HL-60 (cell line): ENCODE results near the gene SOCS4.
A peak's percentile ranks its signal among the peaks of the same experiment; 100 is the strongest.

Experiments
- DNase-seq, 2 experiments: peaks; one replicate each; pipeline ENCODE4 v3.0.0-alpha.2; 2010 to 2020; ENCODE audit warnings: low read depth in 1 of 2, low spot score in 1 of 2
- H3K27ac ChIP-seq: fragments of 250-450 bp; sonication (Bioruptor Pico); replicated peaks from 2 replicates; pipeline ENCODE4 v1.5.1; 2020; ENCODE audit warnings: mild to moderate bottlenecking, moderate library complexity
- H3K27me3 ChIP-seq: fragments of 250-450 bp; sonication (Bioruptor Pico); 2 replicates; pipeline ENCODE4 v1.5.1; 2021; ENCODE audit warnings: mild to moderate bottlenecking, moderate library complexity; ENCODE audit not compliant: insufficient read depth, poor library complexity, severe bottlenecking
- H3K4me3 ChIP-seq: replicated peaks from 2 replicates; pipeline ENCODE4 v1.5.1; 2011; ENCODE audit warnings: mild to moderate bottlenecking, control low read depth, low read length; ENCODE audit not compliant: insufficient read depth
- GABPA ChIP-seq: IDR thresholded peaks from 2 replicates; pipeline ENCODE4 v1.6.1; 2012; ENCODE audit warnings: low read depth
- POLR2AphosphoS5 ChIP-seq: IDR thresholded peaks from 2 replicates; pipeline ENCODE4 v1.6.1; 2012; ENCODE audit warnings: low read depth
- SPI1 ChIP-seq: IDR thresholded peaks from 2 replicates; pipeline ENCODE4 v1.6.1; 2012; ENCODE audit warnings: low read depth, mild to moderate bottlenecking, borderline replicate concordance
- TF ChIP-seq, protein P1 (sequence below): IDR thresholded peaks from 2 replicates; pipeline ENCODE4 v1.6.1; 2012; ENCODE audit warnings: low read depth; ENCODE audit not compliant: insufficient replicate concordance
- TF ChIP-seq, protein P2 (sequence below): IDR thresholded peaks from one replicate; pipeline ENCODE4 v1.5.1; 2011; ENCODE audit warnings: low read length, control low read depth, inconsistent platforms; ENCODE audit not compliant: insufficient read depth

SOCS4 gene

DNA sequence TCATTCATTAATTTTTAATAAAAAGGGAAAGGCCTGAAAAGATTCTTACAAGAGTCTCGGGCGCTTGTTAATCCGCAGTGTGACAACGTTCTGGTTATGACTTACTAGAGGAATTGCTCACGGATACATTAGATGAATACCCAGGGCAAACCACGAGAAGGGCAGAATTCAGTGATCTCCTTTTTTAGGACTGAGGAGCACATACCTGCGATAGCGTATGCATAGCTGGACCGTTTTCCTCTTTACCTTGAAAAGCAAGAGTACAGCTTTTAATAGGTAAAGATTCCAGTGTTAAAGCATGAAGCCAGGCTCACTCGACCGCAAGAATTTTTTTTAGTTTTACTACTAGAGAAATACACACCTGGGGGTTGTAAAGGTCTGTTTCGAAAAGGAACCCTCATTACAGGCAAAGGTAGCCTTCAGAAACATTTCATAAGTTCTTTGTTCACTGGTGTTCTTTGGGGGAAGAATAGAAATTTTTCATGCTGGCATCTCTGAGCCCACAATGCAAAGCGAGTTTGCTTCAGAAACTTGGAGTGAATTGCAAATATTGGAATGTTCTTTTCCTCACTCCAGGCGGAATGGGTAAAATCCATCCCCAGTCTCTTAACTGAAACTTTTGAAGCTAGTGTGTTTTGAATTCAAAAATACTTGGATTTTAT, 25.4 kb downstream of the SOCS4 start:
- TF ChIP-seq, protein P1, sequence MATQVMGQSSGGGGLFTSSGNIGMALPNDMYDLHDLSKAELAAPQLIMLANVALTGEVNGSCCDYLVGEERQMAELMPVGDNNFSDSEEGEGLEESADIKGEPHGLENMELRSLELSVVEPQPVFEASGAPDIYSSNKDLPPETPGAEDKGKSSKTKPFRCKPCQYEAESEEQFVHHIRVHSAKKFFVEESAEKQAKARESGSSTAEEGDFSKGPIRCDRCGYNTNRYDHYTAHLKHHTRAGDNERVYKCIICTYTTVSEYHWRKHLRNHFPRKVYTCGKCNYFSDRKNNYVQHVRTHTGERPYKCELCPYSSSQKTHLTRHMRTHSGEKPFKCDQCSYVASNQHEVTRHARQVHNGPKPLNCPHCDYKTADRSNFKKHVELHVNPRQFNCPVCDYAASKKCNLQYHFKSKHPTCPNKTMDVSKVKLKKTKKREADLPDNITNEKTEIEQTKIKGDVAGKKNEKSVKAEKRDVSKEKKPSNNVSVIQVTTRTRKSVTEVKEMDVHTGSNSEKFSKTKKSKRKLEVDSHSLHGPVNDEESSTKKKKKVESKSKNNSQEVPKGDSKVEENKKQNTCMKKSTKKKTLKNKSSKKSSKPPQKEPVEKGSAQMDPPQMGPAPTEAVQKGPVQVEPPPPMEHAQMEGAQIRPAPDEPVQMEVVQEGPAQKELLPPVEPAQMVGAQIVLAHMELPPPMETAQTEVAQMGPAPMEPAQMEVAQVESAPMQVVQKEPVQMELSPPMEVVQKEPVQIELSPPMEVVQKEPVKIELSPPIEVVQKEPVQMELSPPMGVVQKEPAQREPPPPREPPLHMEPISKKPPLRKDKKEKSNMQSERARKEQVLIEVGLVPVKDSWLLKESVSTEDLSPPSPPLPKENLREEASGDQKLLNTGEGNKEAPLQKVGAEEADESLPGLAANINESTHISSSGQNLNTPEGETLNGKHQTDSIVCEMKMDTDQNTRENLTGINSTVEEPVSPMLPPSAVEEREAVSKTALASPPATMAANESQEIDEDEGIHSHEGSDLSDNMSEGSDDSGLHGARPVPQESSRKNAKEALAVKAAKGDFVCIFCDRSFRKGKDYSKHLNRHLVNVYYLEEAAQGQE: no peak
- TF ChIP-seq, protein P2, sequence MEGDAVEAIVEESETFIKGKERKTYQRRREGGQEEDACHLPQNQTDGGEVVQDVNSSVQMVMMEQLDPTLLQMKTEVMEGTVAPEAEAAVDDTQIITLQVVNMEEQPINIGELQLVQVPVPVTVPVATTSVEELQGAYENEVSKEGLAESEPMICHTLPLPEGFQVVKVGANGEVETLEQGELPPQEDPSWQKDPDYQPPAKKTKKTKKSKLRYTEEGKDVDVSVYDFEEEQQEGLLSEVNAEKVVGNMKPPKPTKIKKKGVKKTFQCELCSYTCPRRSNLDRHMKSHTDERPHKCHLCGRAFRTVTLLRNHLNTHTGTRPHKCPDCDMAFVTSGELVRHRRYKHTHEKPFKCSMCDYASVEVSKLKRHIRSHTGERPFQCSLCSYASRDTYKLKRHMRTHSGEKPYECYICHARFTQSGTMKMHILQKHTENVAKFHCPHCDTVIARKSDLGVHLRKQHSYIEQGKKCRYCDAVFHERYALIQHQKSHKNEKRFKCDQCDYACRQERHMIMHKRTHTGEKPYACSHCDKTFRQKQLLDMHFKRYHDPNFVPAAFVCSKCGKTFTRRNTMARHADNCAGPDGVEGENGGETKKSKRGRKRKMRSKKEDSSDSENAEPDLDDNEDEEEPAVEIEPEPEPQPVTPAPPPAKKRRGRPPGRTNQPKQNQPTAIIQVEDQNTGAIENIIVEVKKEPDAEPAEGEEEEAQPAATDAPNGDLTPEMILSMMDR: no peak
- TF ChIP-seq GABPA (no peak), POLR2AphosphoS5 (no peak), SPI1 (no peak)
- H3K4me3 ChIP-seq: peak overlapping the region; percentile 83
- no peaks in the 10 kb centered on the region for H3K27me3 ChIP-seq
- DNase-seq: no peak
- peak overlapping the region; percentile 100 for H3K27ac ChIP-seq

DNA sequence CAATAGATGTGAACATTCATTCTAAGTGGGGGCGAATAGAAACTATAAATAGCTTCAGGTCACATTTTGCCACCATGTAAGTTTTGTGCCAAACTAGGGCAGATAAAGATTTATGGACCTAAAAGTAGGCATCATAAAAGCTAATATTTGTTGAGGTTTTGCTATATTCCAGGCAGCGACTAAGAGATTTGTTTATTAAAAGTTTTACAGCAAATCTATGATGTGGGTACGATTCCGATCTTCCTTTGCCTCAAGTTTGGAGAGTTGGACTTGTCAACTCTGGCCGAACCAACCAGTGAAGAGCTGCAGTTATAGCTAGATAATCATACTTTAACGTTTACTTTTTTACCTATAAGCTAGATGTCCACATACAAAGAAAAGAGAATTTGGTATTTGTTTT, 26.0 kb downstream of the SOCS4 start:
- no peak overlapping the region; the same call in 1 of the 2 replicates for H3K27ac ChIP-seq

DNA sequence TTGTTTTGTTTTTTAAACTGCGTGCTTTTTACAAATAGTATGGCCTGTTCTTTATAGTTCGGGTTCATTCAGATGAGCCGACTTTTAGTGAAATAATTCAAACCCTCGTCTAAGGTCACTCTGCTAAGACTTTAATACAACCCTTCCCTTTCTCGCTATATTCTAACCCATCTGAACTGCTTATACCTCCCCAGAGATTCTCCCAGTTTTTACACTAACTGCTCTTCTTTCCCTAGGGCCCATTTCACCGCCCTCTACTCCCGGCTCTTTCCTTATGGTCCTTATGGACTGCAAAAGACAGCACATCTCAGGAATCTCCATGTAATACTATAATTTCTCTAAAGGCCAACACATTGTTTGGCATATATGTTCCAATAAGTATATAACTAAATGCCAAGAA, 26.5 kb downstream of the SOCS4 start:
- TF ChIP-seq, protein P2: no peak
- no peak for TF ChIP-seq GABPA
- TF ChIP-seq, protein P1: no peak
- H3K4me3 ChIP-seq: no peak overlapping the region
- no peak overlapping the region for H3K27ac ChIP-seq
- no peaks in the 10 kb centered on the region for H3K27me3 ChIP-seq
- no peak for DNase-seq

More for the DNA sequence above, 26.0 kb downstream of the SOCS4 start:
- TF ChIP-seq, protein P1: no peak
- TF ChIP-seq, protein P2: no peak
- TF ChIP-seq SPI1 (no peak), GABPA (no peak), POLR2AphosphoS5 (no peak)
- H3K4me3 ChIP-seq: peak overlapping the region; percentile 83
- no peak for DNase-seq
- no peaks in the 10 kb centered on the region for H3K27me3 ChIP-seq
